Measurements from ENCODE around the gene ADGRB3.
A peak's percentile ranks its signal among the peaks of the same experiment; 100 is the strongest.

ADGRB3 gene

GRCh38 chr6:68634726-68635411 lies at the start of gene ADGRB3:
Gene ADGRB3, plus strand, starts transcription at chr6:68635282. Its CDS starts 3,394 bp downstream, at chr6:68638676.
- peak; percentile 79 for DNase-seq

GRCh38 chr6:68593558-68593957 lies 41.5 kb upstream of the ADGRB3 start:
- DNase-seq = no peak

- DNase-seq = no peak
These were observed 37.4 kb upstream of the ADGRB3 start for GRCh38 chr6:68597642-68598041.

- no peak for DNase-seq
These were observed 19.1 kb upstream of the ADGRB3 start for GRCh38 chr6:68615938-68616337.

- DNase-seq = no peak
These were observed 9.1 kb upstream of the ADGRB3 start for GRCh38 chr6:68625998-68626397.

GRCh38 chr6:68628161-68628560 lies 6.9 kb upstream of the ADGRB3 start:
- no peak for DNase-seq

GRCh38 chr6:68632734-68633133 lies 2.3 kb upstream of the ADGRB3 start:
- no peak for DNase-seq

GRCh38 chr6:68633281-68633971 lies 1.7 kb upstream of the ADGRB3 start:
- no peak for DNase-seq

- DNase-seq = no peak
These were observed 933 bp upstream of the ADGRB3 start for GRCh38 chr6:68633972-68634725.

GRCh38 chr6:68635412-68635705 lies 277 bp downstream of the ADGRB3 start:
- no peak for DNase-seq

GRCh38 chr6:68635706-68636513 lies 828 bp downstream of the ADGRB3 start:
- no peak for DNase-seq

- no peak for DNase-seq
These were observed 1.6 kb downstream of the ADGRB3 start for GRCh38 chr6:68636666-68637065.

- no peak for DNase-seq
These were observed 2.0 kb downstream of the ADGRB3 start for GRCh38 chr6:68637071-68637470.

- no peak for DNase-seq
These were observed 2.7 kb downstream of the ADGRB3 start for GRCh38 chr6:68637782-68638181.

GRCh38 chr6:68638230-68638900 lies 3.3 kb downstream of the ADGRB3 start:
- no peak for DNase-seq

GRCh38 chr6:68639211-68639610 lies 4.1 kb downstream of the ADGRB3 start:
- no peak for DNase-seq

- no peak for DNase-seq
These were observed 4.9 kb downstream of the ADGRB3 start for GRCh38 chr6:68639826-68640490.

- no peak for DNase-seq
These were observed 5.4 kb downstream of the ADGRB3 start for GRCh38 chr6:68640491-68640835.

GRCh38 chr6:68641172-68641571 lies 6.1 kb downstream of the ADGRB3 start:
- DNase-seq = no peak

- DNase-seq = no peak
These were observed 7.0 kb downstream of the ADGRB3 start for GRCh38 chr6:68642081-68642480.

GRCh38 chr6:68642977-68643376 lies 7.9 kb downstream of the ADGRB3 start:
- no peak for DNase-seq

GRCh38 chr6:68649669-68650068 lies 14.6 kb downstream of the ADGRB3 start:
- DNase-seq = no peak
